ENCODE results near the gene AKAP10. TPM values are rescaled to one million over a fixed set of nuclear protein-coding genes. Genes with fewer than 3 reads are reported as not detected.

The AKAP10 gene
- total and polyA plus RNA-seq, 10 of the 15 experiments (the other 5 are each of a cell fraction or from before 2014, with no cell fraction given), result 4.3 to 23.7 (median 14.7) TPM

GRCh38 chr17:20009302-20010098, 31.9 kb upstream of the AKAP10 start, which contains the start of gene SPECC1 (continued):
- TF ChIP-seq SPI1 (IDR thresholded peaks at IDR 0.05; ENCODE audit: borderline replicate concordance, insufficient read depth, low read depth, low read length) (no peak), BHLHE40 (IDR thresholded peaks at IDR 0.05; ENCODE audit: borderline replicate concordance in 1 of 2, low read depth in 2 of 2, low read length in 1 of 2) (peak; percentile 22 to 62; a peak in 3 of 4 replicates), STAT1 (conservative IDR thresholded peaks at IDR 0.05) (no peak), ATF2 (IDR thresholded peaks at IDR 0.05; ENCODE audit: low read length) (no peak), SUPT20H (IDR thresholded peaks at IDR 0.05; ENCODE audit: borderline replicate concordance, control insufficient read depth, low read depth, low read length) (no peak), ZSCAN29 (IDR thresholded peaks at IDR 0.05) (no peak), SMAD1 (IDR thresholded peaks at IDR 0.05; ENCODE audit: low read depth, partially characterized antibody) (no peak), RBBP5 (conservative IDR thresholded peaks at IDR 0.05) (no peak), NKRF (conservative IDR thresholded peaks at IDR 0.05) (0 out of 2 replicates have a peak, but pooled peaks have one; percentile 27), POLR2AphosphoS5 (IDR thresholded peaks at IDR 0.05; ENCODE audit: low read length) (no peak), EP300 (IDR thresholded peaks at IDR 0.05; ENCODE audit: borderline replicate concordance in 1 of 2, control insufficient read depth in 1 of 2, low read depth in 2 of 2, low read length in 2 of 2) (no peak), MEF2A (IDR thresholded peaks at IDR 0.05; ENCODE audit: insufficient read depth, low read depth, low read length) (no peak), NBN (IDR thresholded peaks at IDR 0.05) (no peak), ZBED1 (IDR thresholded peaks at IDR 0.05; ENCODE audit: borderline replicate concordance) (no peak), MLLT1 (IDR thresholded peaks at IDR 0.05) (no peak), ZZZ3 (IDR thresholded peaks at IDR 0.05; ENCODE audit: control insufficient read depth, insufficient read length, low read depth) (no peak), ZBTB4 (CRISPR knock-in tag; IDR thresholded peaks at IDR 0.05) (no peak), PAX5 (IDR thresholded peaks at IDR 0.05; ENCODE audit: borderline replicate concordance, low read depth, low read length) (no peak), PBX3 (IDR thresholded peaks at IDR 0.05; ENCODE audit: insufficient replicate concordance, low read depth, low read length) (no peak), BMI1 (IDR thresholded peaks at IDR 0.05; ENCODE audit: borderline replicate concordance) (no peak)
